HG03045 (cell line): ENCODE data around the gene AIPL1.

ENCODE experiments used
- ATAC-seq: cut with Tn5 transposase; IDR thresholded peaks from one replicate; pipeline ENCODE4 v1.9.1; 2021; ENCODE audit warnings: mild to moderate bottlenecking, moderate library complexity; ENCODE audit not compliant: unreplicated experiment

AIPL1 gene

DNA sequence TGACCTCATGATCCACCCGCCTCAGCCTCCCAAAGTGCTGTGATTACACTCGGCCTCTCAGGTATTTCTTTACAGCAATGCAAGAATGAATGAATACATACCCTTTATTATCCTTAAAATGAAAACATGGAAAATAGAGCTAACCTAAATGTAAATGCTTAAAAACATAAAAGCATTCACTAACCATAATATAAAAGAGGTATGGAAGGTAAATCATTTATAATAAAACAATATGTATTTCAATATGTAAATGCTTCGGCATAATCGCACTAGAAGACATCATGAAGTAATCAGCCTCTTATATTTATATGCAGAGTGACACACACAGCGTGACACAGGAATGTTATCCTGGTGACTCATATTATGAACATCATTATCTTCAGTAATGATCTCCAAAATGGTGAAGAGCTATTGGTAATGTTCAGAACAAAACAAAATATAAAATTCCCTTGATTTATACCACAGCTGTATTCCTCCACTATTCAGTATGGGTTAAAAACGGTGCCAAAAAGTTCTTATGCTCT lies 53.9 kb downstream of the AIPL1 start:
- ATAC-seq: no peak

DNA sequence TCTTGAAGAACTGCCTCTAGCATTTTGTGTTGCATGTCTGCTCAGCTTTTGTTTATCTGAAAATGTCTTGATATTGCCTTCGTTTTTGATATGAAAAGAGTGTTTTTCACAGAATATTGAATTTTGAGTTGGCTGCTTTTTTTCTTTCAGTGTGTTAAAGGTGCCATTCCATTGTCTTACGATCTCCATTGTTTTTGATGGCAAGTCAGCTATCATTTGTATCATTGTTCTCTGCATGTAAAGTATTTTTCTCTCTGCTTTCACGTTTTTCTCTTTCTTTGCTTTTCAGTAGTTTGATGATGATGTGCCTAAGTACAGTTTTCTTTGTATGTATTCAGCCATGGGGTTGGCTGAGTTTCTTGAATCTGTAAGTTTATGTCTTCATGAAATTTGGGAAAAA lies 57.0 kb downstream of the AIPL1 start:
- ATAC-seq: no peak

GRCh38 chr17:6376931-6377361 lies 58.0 kb downstream of the AIPL1 start:
- no peak for ATAC-seq

DNA sequence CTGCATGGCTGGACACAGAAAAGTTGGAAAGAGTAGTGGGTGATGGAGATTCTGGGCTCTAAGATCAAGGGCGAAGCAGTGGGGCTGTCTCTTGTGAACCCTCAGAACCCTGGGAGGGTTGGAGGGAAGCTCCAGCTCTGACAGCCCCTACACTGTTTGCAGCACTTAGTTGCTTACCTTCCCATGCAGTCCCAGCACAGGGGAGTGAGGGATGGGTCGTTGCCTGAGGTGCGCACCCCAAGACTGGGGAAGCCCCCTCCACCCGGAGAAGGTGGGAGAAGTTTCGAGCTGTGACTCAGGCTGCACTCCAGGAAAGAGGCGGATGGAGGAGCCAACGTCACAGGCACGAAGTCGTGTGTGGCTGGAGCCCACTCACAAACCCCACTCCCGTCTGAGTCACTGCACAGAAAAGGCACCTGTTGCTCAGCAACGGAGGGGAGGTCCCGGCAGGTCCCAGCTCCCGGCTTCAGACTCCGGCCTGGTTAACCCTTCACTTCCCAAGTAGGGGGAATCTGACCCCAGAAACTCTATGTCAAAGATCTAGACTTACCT lies 60.1 kb downstream of the AIPL1 start:
- no peak for ATAC-seq

- ATAC-seq: no peak
Measured at GRCh38 chr17:6374271-6374691, 60.6 kb downstream of the AIPL1 start.
